ENCODE data around the gene F2R.
"Not testable (repeated sequence)": the region's sequence is repeated elsewhere in the genome, so short reads cannot be mapped to it uniquely, and the experiment has no call there.

The F2R gene

GRCh38 chr5:76720988-76721569 lies 5.2 kb downstream of the F2R start:
- no peak for DNase-seq

- DNase-seq: no peak
Observed at GRCh38 chr5:76723266-76723665, 7.3 kb downstream of the F2R start.

DNA sequence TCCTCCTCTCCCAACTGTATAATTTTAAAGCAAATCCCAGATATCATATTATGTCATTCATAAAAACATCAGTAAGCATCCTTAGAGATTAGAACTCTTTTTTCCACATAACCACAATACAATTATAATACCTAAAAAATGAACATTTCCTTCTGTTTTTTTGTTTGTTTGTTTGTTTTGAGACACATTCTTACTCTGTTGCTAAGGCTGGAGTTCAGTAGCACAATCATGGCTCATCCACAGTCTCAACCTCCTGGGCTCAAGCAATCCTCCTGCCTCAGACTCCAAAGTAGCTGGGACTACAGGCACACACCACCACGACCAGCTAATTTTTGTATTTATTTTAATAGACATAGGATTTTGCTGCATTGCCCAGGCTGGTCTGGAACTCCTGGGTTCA lies 8.0 kb downstream of the F2R start:
- DNase-seq: no peak

- DNase-seq: no peak
Observed at GRCh38 chr5:76724871-76725270, 8.9 kb downstream of the F2R start.

GRCh38 chr5:76728965-76729364 lies 13.0 kb downstream of the F2R start:
- DNase-seq: no peak

- no peak for DNase-seq
Observed at GRCh38 chr5:76729373-76730290, 13.7 kb downstream of the F2R start.

DNA sequence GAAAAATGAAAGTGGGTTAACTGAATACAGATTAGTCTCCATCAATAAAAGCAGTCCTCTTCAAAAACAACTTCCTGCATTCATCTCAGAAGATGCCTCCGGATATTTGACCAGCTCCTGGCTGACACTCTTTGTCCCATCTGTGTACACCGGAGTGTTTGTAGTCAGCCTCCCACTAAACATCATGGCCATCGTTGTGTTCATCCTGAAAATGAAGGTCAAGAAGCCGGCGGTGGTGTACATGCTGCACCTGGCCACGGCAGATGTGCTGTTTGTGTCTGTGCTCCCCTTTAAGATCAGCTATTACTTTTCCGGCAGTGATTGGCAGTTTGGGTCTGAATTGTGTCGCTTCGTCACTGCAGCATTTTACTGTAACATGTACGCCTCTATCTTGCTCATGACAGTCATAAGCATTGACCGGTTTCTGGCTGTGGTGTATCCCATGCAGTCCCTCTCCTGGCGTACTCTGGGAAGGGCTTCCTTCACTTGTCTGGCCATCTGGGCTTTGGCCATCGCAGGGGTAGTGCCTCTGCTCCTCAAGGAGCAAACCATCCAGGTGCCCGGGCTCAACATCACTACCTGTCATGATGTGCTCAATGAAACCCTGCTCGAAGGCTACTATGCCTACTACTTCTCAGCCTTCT lies 16.6 kb downstream of the F2R start:
- DNase-seq: no peak

- DNase-seq: no peak
Observed at GRCh38 chr5:76733049-76733417, 17.1 kb downstream of the F2R start.

DNA sequence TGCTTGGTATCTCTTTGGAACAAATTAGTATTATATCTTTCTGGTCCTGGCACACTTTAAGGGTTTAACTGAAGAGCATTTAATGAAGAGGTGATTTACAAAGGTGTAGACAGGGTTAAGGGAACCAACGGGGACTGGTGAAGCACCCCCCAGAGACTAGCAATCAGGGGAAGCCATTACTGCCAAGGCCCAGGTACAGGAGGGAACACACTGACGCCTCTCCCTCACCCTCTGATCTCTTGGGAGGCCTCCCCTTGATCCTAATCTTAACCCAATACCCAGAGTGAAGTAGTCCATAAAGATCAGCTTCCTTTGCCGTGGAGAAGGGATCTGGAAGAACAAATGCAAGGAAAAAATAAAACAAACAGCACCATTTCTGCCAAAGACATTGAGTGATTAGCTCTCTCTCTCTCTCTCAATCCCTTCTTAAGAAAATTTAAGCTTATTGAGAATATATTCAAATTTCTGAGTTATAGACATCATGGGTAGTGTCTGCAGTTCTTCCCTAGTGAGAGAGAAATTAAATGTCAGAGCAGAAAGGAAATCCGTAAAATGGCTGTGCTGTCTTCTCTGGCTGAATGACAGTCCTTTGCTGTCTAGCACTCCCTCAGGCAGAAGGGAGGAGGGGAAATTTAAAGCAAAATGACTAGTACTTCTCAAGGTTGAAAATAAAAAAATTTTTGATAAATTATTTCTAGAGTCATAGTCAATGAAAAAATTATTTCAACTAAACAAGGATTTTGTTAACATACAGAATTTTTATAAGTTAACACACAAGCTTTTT lies 20.0 kb downstream of the F2R start:
- DNase-seq: no peak

- no peak for DNase-seq
Observed at GRCh38 chr5:76736679-76737556, 21.0 kb downstream of the F2R start.

- DNase-seq: no peak
Observed at GRCh38 chr5:76737846-76738245, 21.9 kb downstream of the F2R start.

- not testable (repeated sequence) for DNase-seq
Observed at GRCh38 chr5:76741506-76741905, 25.6 kb downstream of the F2R start.

GRCh38 chr5:76742583-76742982 lies 26.7 kb downstream of the F2R start:
- no peak for DNase-seq

GRCh38 chr5:76744632-76745031 lies 28.7 kb downstream of the F2R start:
- DNase-seq: no peak

DNA sequence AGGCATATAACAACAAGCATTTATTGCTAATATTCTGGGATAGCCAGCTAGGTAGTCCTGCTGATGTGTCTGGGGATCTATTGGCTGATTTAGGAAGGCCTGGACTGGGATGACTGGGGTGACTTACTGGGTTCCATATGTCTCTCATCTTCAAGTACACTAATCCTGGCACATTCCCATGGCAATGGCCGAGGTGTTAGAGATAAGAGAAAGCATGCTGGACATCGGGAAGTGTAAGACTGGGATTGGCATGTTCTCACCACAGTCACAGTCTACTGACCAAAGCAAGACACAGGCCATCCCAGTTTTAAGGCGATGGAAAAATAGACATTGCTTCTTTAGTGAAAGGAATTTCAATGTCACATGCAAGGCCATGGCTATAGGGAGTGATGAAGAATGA lies 29.7 kb downstream of the F2R start:
- no peak for DNase-seq

DNA sequence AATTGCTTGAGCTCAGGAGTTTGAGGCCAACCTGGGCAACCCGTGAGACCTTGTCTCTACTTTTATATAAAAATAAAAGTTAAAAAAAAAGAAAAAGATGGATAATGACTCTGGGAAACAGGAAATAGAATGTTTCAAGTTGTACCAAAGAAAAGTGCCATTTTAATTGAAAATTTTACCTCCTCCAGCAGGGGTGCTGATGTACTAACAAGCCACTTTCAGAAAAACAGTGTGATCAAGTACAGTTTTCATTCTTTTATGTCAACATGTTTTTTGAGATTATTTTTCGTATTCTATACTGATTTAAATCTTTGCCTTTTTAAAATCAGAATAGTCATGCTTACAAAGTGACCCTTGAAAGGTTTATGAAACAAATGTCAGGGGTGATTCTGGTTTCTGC lies 30.8 kb downstream of the F2R start:
- no peak for DNase-seq

GRCh38 chr5:76747706-76748105 lies 31.8 kb downstream of the F2R start:
- no peak for DNase-seq

DNA sequence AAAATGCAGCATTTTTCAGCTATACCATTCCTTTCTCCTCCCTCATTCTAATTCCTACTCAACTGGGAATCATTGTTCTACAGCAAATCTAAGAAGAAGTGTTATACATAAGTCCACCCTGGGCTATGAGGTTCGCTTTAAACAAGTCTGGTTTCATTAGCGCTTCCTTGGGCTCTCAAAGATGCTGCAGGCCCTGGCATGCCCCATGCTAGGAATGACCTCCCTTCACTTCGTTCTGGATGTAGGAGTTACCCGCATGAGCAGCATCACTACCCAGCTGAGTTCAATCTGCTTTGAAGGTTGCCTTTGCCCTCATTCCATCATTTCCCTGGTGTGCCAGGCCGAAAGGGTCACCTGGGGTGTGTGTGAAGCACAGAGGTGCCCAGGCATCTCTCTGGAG lies 35.4 kb downstream of the F2R start:
- DNase-seq: no peak

DNA sequence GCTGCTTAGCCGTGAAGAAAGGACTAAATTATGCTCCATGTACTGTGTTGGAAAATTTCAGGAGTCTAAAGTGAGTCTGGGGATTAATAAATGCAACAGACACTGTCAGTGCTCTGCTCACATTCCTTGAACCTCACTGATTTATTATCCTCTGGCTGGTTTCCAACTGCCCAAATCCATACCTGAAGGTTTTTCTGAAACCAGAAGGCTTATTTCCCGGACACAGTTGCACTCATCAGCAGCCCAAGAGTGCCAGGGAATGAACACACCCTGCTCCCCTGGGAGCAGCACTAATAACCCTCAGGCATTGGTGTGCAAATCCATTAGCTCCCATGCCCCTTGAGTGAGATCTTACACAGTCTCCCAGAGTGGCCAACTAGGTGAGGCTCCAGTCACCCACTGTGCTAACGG lies 38.7 kb downstream of the F2R start:
- DNase-seq: no peak

DNA sequence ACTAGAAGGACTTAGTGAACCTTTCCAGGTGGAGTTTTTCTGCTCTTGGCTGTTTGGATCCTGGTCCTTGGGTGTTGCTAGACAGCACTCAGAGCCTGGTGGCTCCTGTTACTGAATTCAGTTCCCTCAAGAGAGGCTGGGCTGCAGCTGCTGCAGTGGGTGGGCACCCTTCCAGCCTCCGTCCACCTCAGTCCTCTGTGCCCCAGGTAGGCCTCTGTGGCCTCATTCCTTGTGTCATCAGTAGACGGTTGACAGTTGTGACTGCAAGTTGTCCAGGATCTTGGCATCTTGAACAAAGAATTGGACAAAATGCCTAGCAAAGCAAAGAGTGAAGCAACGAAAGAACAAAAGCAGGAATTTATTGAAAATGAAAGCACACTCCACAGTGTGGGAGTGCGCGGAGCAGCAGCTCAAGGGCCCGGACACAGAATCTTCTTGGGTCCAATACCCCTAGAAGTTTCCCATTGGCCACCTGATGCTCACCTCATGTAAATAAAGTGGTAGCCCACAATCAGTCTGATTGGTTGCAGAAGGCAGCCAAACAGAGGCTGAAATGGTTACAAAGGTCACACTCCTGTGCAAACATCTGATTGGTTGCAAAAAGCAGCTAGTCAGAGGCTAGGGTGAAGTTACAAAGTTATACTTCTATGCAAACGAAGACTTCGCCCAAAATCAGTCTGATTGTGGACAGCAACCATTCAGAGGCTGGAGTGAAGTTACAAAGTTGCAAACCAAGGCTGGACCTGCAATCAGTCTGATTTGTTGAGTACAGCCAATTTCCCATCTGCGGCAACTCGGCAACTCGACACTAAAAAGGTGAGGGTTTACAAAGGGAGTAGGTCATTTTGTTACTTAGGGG lies 40.1 kb downstream of the F2R start:
- DNase-seq: no peak

GRCh38 chr5:76757049-76757448 lies 41.1 kb downstream of the F2R start:
- no peak for DNase-seq

All from NCI-H1436 treated with DMSO at 0.1 percent for 48 hours (cell line).